Stimulated activated CD4-positive, alpha-beta T cell treated with anti-CD3 and anti-CD28 coated beads, Interleukin-4, amount 100 ng/mL, for 24 hours (primary cell): ENCODE measurements around the gene ASCC2.
"Not testable (repeated sequence)": the region's sequence is repeated elsewhere in the genome, so short reads cannot be mapped to it uniquely, and the experiment has no call there.

Experiments used
- DNase-seq: peaks from one replicate; pipeline ENCODE4 v3.0.0-alpha.2; 2020

ASCC2 gene, protein sequence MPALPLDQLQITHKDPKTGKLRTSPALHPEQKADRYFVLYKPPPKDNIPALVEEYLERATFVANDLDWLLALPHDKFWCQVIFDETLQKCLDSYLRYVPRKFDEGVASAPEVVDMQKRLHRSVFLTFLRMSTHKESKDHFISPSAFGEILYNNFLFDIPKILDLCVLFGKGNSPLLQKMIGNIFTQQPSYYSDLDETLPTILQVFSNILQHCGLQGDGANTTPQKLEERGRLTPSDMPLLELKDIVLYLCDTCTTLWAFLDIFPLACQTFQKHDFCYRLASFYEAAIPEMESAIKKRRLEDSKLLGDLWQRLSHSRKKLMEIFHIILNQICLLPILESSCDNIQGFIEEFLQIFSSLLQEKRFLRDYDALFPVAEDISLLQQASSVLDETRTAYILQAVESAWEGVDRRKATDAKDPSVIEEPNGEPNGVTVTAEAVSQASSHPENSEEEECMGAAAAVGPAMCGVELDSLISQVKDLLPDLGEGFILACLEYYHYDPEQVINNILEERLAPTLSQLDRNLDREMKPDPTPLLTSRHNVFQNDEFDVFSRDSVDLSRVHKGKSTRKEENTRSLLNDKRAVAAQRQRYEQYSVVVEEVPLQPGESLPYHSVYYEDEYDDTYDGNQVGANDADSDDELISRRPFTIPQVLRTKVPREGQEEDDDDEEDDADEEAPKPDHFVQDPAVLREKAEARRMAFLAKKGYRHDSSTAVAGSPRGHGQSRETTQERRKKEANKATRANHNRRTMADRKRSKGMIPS

DNA sequence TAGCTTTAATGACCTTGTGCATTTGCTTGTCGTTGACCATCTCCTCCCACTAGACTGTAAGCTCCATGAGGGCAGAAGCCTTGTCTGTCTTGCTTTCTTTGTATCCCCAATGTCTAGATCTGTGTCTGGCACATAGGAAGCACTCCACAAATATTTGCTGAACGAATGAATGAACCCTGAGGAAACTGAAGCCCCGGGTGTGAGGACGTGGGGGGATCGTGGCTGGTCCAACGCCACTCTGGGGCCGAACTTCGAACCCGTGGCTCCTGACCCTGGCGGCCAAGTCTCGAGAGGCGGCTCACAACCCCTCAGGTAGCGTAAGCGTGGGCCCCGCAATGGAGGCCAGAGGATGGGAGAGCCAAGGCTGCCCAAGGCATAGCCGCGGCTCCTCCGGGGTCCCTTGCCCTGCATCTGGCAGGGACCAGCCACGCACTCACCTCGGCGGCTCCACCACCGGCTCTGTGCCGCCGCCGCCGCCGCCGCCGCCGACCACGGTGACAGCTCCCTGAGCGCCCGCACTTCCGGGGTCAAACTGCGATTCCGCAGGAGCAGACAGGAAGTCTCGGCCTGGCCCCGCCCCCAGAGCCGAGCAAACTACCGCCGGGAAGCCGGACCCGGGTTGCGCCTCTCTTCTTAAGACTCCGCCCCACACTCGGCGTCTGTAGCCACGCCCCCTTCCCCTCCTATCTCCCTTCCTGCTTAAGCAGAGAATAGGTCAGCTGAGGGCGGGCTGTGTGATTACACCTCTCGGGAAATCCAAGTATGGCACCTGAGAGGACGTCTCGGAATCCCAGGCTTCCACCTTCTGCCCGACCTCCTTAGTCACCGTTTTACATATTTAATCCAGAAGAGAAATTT is at the start of gene ASCC2:
Gene ASCC2 (minus strand): TSS at position 534 of the 858 bp plus-strand sequence. CDS start 5,949 bp downstream, outside the sequence.
- DNase-seq: peak; percentile 99

DNA sequence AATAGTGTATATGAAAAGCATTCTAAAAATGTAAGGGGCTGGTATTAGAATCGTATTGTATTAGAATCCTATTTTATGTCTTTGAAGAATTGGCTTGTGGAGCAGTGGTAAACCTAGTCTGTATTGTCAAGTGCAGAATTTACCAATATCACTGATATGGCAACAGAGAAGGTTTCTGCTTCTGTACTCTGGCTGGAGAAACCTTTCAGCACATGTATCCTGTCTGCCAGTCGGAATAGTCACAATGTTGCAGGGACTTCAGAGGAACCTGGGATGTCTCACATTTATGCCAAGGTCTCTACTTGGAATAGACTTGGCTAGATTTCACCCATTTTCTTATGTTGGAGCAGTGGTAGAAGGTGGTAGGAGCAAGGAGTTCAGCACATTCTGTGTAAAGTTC is 49.3 kb upstream of the ASCC2 start:
- DNase-seq: no peak

DNA sequence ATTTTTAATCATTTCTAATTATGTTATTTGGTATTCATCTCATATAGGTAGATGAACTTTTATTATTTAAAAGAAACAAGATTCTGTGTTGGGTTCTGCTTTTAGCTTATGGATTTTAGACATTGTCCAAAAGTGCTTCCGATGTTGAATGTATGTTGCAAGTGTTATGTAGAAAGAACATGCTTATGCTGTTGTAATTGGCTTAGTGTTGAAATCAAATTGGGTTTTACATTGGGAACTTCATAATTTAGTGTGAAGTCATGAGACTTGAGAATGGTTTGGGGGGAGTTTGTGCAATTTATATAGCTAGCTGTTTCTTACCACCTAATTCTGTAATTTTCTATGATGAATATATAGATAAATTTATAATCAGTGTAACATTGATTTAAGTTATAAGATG is 48.5 kb upstream of the ASCC2 start:
- DNase-seq: no peak

DNA sequence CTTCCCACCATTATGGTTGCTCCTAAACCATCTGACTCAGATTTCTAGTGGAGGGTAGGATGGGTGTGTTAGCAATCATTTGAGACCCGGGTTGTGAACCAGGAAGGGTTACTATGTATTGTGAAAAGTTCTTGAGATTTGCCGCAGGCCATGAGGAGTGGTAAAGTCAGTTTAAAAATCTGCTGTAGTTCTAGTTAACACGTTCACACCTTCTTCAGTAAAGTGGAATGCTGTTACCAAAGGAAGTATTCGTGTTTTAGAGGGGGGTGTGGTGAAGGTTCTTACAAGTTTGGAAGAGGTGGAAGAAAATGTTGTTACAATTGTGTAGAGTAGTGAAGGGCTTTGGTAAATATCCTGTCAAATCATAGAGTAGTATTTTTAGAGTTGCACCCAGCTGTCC is 47.5 kb upstream of the ASCC2 start:
- no peak for DNase-seq

DNA sequence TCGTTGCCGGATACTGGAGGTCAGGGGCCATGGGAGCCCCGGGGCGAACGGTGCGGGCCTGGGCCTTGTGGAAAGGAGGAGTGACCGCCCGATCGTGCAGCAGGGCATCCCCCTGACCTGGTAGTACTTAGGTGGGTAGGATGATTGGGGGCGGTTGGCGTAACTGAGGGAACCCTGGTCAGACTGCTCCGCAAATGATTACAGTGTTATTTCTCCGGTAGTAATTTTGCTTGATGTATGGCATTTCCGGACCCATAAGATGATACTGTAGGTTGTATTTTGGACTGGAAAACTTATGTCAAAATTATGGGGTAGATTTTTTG is 45.7 kb upstream of the ASCC2 start:
- DNase-seq: no peak

DNA sequence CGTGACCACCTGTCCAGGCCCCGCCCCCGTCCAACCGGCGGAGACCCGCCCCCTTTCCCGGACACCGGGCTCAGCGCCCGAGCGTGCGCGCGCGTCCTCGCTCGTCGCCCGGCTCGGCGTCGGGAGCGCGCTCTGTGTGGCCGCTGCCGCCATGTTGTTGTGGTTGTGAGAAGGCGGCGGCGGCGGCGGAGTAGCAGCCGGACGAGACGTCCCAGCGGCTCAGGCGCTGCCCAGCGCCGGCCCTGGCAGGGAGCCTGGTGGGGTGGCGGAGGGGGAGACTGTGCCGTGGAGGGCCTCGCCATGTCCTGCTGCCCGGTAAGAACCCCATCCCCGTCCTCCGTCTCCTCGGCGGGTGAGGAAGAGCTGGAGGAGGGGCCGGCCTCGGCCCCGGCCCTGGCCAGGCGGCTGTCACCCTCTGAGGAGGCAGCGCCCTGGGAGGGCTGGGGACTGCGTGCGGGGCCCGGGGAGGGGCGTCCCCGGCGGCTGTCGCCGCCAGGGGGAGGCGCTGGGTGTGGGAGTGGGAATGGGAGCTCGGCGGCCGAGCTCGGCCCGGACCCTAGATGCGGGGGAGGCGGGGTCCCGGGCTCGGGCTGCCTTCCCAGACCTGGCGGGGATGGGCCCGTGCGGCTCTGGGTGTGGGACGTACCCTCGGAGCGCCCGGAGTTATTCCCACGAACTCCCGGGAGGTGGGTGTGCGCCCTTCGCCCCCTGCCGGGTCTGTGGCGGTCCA is 45.1 kb upstream of the ASCC2 start, which contains the start of gene MTMR3:
Gene MTMR3 (plus strand): TSS at position 130 of the 730 bp plus-strand sequence. CDS start 87,886 bp downstream, outside the sequence.
- DNase-seq: peak; percentile 92

DNA sequence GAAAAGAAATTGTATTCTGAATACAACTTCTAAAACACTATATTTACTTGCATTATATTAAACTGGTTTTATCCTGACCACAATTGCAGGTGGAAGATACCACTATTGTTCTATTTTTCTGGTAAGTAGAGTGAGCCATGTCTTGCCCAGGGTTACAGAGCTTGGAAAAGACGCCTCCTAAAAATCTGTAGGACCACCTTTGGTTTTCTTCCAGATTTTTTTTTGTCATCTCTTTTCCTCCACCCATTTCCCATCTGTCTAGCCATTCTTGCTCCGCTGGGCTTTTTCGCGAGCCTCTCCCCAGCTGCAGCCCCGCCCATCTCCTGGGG is 44.6 kb upstream of the ASCC2 start:
- no peak for DNase-seq

DNA sequence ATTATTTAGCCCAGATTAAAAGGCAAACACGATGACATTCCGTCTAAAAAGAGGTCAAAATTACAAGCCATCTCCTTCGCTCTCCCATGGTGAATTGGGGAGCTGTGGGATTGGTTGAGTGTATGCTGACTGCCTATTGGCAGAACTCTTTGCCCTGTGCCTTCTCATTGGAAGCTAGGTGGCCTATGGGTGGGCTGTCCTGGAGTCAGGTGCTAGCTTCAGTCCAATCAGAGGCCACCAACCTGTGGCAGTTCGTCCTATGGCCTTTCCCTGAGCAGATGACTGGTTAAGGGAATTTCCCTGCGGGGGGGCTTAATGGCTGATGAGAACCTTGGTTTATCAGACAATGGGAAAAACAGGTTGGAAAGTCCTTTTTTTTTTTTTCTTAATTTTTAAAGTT is 41.7 kb upstream of the ASCC2 start:
- peak; percentile 18 for DNase-seq

DNA sequence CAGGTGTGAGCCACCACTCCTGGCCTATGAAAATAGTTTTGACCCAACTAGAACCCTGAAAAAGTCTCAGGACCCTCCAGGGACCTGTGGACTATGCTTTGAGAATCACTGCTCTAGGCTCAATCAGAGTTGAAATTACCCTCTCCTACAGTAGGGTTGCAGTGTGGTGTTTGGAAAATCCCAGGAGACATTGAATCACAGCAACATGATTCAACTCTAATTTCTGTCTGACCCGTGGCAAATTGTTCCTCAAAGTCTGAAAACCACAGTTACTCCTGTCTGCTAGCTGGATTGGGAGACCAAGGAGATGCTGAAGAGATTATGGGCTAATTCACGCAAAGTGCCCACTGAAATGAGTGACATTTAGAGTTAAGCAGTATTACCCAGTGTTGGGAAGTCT is 39.5 kb upstream of the ASCC2 start:
- DNase-seq: no peak

DNA sequence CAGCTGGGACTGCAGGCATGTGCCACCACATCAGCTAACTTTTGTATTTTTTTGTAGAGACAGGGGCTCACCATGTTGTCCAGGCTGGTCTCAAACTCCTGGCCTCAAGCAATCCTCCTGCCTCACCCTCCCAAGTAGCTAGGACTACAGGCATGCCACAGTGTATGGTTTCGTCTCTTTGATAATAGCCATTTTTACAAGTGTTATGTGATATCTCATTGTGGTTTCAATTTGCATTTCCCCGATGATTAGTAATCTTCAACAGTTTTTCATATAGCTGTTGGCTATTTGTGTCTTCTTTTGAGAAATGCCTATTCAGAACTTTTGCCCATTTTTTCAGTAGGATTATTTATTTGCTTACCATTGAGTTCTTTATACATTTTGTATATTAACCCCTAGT is 35.9 kb upstream of the ASCC2 start:
- DNase-seq: no peak

DNA sequence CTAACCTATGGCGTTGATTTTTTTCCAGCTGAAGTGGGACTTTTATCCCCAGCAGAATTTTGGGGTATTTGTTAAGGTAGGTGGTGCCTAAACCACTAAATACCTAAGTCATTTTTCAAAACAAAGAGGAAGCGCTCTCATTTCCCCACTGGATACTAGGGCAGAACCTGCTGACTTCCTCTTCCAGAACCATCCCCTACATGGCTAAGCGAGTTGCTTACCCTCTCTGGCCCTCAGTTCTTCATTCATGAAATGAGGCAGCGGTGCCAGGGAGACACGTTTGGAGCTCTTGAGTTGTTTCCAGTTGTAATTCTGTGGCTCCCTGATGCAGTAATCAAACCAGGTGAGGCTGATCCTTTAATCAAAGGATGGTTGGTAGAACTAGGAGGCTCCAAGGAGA is 34.9 kb upstream of the ASCC2 start:
- DNase-seq: no peak

DNA sequence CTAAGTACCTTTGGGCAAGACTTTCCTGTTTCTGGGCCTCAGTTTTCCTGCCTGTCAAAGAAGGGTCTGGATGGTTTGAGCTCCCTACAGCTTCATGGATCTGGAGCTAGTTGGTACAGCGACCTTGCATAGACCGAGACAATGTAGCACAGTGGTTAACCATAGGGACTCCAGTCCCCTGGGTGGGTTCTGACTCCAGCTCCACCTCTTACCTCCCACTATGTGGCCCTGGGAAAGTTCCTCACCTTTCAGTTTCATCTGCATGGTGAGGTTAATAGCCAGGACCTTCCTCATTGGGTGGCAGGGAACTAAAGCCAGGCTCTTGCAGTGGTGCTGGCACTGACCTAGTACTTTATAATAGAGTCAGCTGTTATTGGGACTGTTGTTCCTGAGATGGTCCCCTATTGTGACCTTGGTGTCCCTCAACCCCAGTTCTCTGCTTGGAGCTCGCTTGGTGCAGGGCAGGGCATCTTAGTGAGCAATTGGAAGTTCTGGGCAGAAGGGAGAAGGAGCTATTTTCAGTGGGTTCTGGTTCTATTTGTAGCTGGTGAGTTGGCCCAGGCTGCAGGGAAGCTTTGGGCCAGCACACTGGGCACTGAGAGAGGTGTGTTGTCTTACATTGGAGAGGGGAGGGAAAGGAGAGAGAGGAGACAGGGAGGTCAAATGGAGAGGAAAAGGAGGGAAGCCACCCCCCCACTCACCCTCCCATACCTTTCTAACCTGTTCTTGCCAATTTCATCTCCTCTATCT is 34.2 kb upstream of the ASCC2 start:
- DNase-seq: no peak

DNA sequence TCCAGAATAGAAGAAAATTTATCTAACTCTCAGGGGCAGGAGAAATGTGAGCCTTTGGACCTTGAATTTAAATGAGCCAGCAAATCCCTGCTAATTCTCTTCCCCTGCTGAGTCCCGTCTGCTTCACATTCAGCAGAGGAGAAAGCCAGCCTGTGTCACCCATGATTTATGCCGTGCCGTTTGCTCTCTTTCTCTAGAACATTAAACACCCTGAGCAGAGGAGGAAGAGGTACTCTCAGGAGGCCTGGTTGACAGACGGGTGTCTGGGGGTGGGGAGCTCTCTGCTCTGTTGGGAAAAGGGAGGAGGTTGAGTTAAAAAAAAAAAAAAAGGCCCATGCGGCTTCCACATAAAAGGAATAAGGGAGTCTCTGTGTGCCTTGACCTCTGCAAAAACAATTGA is 33.6 kb upstream of the ASCC2 start:
- no peak for DNase-seq

DNA sequence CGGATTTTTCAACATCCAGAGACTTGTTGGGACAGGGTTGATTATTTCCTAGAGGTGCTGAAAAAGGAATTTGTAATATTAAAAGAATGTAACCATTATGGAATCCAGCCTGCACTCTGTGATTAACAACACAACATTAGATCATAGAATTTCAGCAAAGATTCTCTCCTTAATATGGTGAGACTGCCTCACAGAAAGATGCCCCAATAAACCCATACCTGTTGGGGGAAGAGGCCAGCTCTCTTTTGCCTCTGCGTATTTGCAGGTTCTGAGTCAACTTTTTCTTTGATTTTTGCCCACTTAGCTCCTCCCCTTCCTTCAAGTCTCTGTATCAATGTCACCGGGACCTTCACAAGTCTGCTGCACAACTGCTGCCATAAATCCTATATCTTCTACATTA is 32.5 kb upstream of the ASCC2 start:
- no peak for DNase-seq

DNA sequence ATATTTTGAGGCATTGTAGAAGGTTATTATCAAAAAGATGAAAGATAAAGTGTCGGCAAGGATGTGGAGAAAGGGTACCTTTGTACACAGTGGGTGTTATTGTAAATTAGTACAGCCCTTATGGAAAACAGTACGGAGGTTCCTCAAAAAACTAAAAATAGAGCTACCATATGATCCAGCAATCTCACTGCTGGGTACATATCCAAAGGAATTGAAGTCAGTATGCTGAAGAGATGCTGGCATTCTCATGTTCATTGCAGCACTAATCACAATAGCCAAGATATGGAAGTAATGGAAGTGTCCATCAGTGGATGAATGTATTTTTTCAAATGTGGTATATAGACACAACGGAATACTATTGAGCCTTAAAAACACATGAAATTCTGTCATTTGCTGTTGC is 29.8 kb upstream of the ASCC2 start:
- no peak for DNase-seq

DNA sequence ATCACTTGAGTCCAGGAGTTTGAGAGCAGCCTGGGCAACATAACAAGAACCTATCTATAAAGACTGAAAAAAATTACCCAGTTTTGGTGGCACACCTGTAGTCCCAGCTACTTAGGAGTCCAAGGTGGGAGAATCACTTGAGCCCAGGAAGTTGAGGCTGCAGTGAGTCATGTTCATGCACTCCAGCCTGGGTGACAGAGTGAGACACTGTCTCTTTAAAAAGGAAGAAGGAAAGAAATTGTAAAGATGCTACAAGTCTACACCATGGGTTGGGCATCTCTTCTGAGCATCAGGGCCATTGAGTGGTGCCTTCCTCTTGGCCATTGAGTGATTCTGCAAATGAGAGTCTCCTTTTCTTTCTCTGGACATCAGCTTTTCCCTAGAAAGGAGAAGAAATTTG is 29.2 kb upstream of the ASCC2 start:
- no peak for DNase-seq

DNA sequence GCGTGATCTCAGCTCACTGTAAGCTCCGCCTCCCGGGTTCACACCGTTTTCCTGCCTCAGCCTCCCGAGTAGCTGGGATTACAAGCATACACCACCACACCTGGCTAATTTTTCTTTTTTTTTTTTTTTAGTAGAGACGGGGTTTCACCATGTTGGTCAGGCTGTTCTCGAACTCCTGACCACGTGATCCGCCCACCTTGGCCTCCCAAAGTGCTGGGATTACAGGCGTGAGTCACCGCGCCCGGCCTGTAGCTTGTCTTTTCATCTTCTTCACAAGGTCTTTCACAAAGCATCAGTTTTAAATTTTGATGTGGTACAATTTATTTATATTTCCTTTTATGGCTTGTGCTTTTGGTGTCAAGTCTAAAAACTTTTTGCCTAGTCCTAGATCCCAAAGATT is 27.5 kb upstream of the ASCC2 start:
- not testable (repeated sequence) for DNase-seq

DNA sequence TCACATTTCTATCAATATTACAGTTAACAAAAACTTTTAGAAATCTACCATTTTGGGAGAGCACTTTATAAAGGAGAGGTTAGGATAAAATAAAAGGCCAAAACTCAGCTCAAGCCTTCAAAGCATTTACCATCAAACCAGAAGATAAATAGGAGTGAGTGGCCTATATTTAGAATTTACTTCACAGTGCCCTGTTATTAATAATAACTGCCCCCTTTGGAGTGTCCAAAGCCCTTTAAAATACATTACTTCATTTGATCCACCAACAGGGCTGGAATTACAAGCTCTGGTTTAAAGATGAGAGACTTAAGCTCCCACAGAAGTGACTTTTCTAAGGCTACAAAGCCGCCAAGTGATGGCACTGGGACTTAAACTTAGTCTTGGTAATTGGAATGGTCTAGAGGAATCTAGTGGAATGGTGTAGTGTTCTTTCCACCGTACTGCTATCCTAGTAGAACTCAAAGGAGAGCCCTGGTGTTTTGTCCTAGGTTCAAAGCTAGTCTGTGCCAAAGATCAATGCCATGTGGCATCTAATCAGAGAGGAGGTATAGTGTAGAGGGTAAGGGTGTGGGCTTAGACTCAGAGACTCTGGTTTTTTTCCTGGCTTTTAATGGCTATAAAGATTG is 23.7 kb upstream of the ASCC2 start:
- DNase-seq: no peak

DNA sequence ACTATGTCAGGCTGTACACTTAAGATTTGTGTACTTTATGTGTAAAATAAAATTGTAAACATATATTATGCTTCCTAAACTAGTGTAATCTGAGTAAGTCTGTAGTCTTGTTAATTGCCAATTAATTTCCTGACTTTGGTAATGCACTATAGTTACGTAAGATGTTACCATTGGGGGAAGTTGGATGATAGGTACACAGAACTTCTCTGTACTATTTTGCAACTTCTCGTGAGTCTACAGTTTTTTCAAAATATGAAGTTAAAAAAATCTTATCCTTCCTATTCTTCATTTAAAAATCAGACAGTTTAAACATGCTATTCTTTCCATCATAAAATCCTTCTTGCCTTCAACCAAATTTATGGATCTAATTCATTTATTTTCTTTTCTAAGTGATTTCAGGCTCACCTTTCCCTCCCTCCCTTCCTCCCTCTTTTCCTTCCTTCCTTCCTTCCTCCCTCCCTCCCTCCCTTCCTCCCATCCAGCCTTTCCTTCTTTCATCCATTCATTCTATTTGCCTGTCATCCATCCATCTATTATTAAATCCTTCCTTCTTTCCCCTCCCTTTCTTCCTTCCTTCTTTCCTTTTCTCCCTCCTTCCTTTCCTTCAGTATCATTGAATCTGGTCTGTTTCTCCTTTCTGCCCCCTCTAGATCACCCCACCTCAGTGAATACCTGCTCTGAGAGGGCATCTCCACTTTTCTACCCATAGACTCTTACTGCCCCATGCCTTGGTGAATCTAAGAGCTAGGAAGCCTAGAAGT is 22.1 kb upstream of the ASCC2 start:
- no peak for DNase-seq

DNA sequence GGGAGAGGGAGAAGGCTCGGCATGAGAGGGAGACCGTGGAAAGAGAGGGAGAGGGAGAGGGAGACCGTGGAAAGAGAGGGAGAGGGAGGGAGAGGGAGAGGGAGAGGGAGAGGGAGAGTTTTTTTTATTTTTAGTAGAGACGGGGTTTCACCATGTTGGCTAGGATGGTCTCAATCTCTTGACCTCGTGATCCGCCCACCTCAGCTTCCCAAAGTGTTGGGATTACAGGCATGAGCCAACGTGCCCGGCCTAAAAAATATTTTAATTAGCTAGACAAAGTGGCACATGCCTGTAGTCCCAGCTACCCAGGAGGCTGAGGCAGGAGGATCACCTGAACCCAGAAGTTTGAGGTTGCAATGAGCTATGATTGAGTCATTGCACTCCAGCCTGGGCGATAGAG is 21.0 kb upstream of the ASCC2 start:
- not testable (repeated sequence) for DNase-seq

DNA sequence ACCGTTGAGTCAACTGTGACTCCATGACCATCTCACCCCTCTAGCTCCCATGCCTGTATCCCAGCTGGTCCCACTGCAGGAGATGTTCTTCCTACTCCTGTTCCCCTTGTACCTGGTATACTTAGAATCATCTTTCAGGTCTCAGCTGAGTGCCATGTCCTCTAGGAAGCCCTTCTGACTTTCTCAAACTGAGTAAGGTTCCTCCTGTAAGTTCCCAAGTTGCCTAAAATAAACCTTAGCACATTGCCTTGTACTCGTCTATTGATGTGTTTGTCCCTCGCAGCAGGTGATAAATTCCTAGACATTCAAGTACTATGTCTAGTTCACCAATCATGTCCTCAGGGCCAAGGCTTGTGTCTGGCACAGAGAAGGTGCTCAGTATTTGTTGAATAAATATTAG is 18.4 kb upstream of the ASCC2 start:
- no peak for DNase-seq
